ENCODE data around the gene PCP4L1. TPM values are rescaled to one million over a fixed set of nuclear protein-coding genes. Genes with fewer than 3 reads are reported as not detected.

The PCP4L1 gene
- total RNA-seq, 2 donors from 2014 or later: not detected

GRCh38 chr1:161225534-161226319 lies 32.8 kb upstream of the PCP4L1 start, which contains the start of gene TOMM40L:
TOMM40L (plus strand) TSS chr1:161226060; CDS start chr1:161226490, 430 bp downstream.
- Histone ChIP-seq H3K36me3 (replicated peaks in 1 of 2; ENCODE audit: insufficient read depth in 1 of 2, low read depth in 2 of 2) (no peaks in the 10 kb centered on the region), H3K27me3 (no peaks in the 10 kb centered on the region), H3K9me3 (no peaks in the 10 kb centered on the region), H3K27ac (peak within 1 kb of the TSS in 1 of 4 donors; percentile 21), H3K4me3 (peak within 1 kb of the TSS; percentile 43 to 68), H3K4me1 (peaks cover 32% of the 10 kb centered on the region)
- 10 to 15% methylated on average over 16 of the region's 16 CpGs for WGBS, 2 donors
- intact Hi-C loops (cut with DNase I): no loop called here
- ATAC-seq: peak; percentile 95
- TF ChIP-seq POLR2A (IDR thresholded peaks at IDR 0.05) (peak in 2 of 3 donors; percentile 21 to 24), CTCF (IDR thresholded peaks at IDR 0.05) (peak in 4 of 7 experiments; percentile 34 to 41 (median 37))
- DNase-seq: peak; percentile 87 to 95 (median 89)

DNA sequence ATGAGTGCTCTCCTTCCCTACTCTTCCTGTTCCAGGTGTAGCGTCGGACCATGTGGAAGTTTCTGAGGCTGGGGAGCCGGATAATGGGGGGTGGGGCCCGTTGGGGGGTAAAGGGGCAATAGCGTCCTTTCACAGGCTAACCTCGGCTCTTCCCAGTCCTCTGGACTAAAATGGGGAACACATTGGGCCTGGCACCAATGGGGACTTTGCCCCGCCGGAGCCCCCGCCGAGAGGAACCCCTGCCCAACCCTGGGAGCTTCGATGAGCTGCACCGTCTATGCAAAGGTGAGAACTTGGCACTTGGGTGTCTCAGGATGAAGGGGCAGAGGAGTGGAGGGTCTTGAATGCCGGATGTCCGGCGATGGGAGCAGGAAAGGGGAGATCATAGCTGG lies 32.2 kb upstream of the PCP4L1 start:
- intact Hi-C loops (cut with DNase I): no loop called here
- H3K4me1 ChIP-seq: peaks cover 32% of the 10 kb centered on the region
- TF ChIP-seq CTCF (IDR thresholded peaks at IDR 0.05) (no peak), POLR2A (IDR thresholded peaks at IDR 0.05) (no peak)
- ATAC-seq (no peak), DNase-seq (no peak)
- H3K27ac ChIP-seq: no peak overlapping the region
- H3K4me3 ChIP-seq: peak overlapping the region; percentile 43 to 68
- no peaks in the 10 kb centered on the region for H3K27me3 ChIP-seq
- H3K9me3 ChIP-seq: no peaks in the 10 kb centered on the region
- 9 to 24% methylated on average over 14 to 15 of the region's 15 CpGs for WGBS, 2 donors
- H3K36me3 ChIP-seq (replicated peaks in 1 of 2; ENCODE audit: insufficient read depth in 1 of 2, low read depth in 2 of 2): no peaks in the 10 kb centered on the region

- H3K27me3 ChIP-seq: no peaks in the 10 kb centered on the region
- peaks cover 32% of the 10 kb centered on the region for H3K4me1 ChIP-seq
- ATAC-seq (no peak), DNase-seq (no peak)
- intact Hi-C loops (cut with DNase I): no loop called here
- no peak overlapping the region for H3K4me3 ChIP-seq
- H3K36me3 ChIP-seq (replicated peaks in 1 of 2; ENCODE audit: insufficient read depth in 1 of 2, low read depth in 2 of 2): no peaks in the 10 kb centered on the region
- TF ChIP-seq POLR2A (IDR thresholded peaks at IDR 0.05): no peak
- no peak for TF ChIP-seq CTCF (IDR thresholded peaks at IDR 0.05)
- no peaks in the 10 kb centered on the region for H3K9me3 ChIP-seq
- no peak overlapping the region for H3K27ac ChIP-seq
- WGBS, 2 donors: 60 to 70% methylated on average over 3 of the region's 3 CpGs
Measured at GRCh38 chr1:161226759-161227158, 31.8 kb upstream of the PCP4L1 start.

DNA sequence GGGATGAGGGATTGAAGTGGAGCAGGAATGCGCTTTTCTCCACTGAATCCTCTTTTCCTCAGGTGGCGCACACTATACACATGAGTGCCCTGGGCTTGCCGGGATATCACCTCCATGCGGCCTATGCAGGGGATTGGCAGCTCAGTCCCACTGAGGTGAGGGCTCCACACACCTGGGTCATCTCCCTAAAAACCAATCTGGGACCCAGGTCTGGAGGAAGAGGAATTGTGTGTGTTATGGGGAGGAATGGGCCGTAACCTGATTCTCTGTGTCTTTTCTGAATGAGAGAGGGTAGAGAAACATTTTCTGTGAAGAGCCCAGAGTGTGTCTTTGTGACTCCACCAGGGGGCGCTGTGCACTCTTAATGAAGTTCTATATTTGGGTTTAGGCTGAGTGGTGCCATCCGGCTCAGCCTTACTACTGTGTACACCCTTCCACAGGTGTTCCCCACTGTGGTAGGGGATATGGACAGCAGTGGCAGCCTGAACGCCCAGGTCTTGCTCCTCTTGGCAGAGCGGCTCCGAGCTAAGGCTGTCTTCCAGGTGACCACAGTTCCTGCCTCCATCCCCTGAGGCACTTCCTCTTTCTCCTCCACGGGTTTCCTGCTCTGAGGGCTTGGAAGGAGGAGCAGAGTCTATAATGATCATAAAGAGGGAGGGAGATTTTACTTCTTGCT lies 31.2 kb upstream of the PCP4L1 start:
- no peaks in the 10 kb centered on the region for H3K9me3 ChIP-seq
- peaks cover 32% of the 10 kb centered on the region for H3K4me1 ChIP-seq
- no peak overlapping the region for H3K4me3 ChIP-seq
- H3K36me3 ChIP-seq (replicated peaks in 1 of 2; ENCODE audit: insufficient read depth in 1 of 2, low read depth in 2 of 2): no peaks in the 10 kb centered on the region
- TF ChIP-seq CTCF (IDR thresholded peaks at IDR 0.05): peak; percentile 81 to 90 (median 86)
- TF ChIP-seq POLR2A (IDR thresholded peaks at IDR 0.05): no peak
- H3K27ac ChIP-seq: peak overlapping the region in 1 of 4 donors; percentile 46
- intact Hi-C loops (cut with DNase I): no loop called here
- DNase-seq: peak; percentile 84 to 90 (median 87)
- WGBS, 2 donors: 40 to 43% methylated on average over 11 of the region's 11 CpGs
- ATAC-seq: peak; percentile 56
- H3K27me3 ChIP-seq: no peaks in the 10 kb centered on the region
